ENCODE results near the gene MGAM2.

Gene MGAM2

GRCh38 chr7:142123184-142123583 is 11.7 kb downstream of the MGAM2 start:
- ATAC-seq = no peak
- TF ChIP-seq ZFP30 (CRISPR knock-in tag; IDR thresholded peaks at IDR 0.05) (no peak), TOX (CRISPR knock-in tag; IDR thresholded peaks at IDR 0.05; ENCODE audit: borderline replicate concordance) (no peak), ZFP3 (CRISPR knock-in tag; IDR thresholded peaks at IDR 0.05) (no peak), ARNTL (CRISPR knock-in tag; IDR thresholded peaks at IDR 0.05; ENCODE audit: borderline replicate concordance, low read depth) (no peak), ESRRG (CRISPR knock-in tag; IDR thresholded peaks at IDR 0.05) (no peak), TSHZ2 (CRISPR knock-in tag; IDR thresholded peaks at IDR 0.05) (no peak), PPARA (CRISPR knock-in tag; IDR thresholded peaks at IDR 0.05; ENCODE audit: borderline replicate concordance) (no peak), BACH2 (CRISPR knock-in tag; IDR thresholded peaks at IDR 0.05; ENCODE audit: borderline replicate concordance) (no peak), OSR1 (CRISPR knock-in tag; IDR thresholded peaks at IDR 0.05) (no peak), TCF4 (CRISPR knock-in tag; IDR thresholded peaks at IDR 0.05; ENCODE audit: borderline replicate concordance) (no peak), ISL1 (CRISPR knock-in tag; IDR thresholded peaks at IDR 0.05) (no peak), ZC3H10 (CRISPR knock-in tag; IDR thresholded peaks at IDR 0.05) (no peak), ZNF8 (CRISPR knock-in tag; IDR thresholded peaks at IDR 0.05) (no peak), CREB5 (CRISPR knock-in tag; IDR thresholded peaks at IDR 0.05; ENCODE audit: low read depth) (no peak), PATZ1 (CRISPR knock-in tag; IDR thresholded peaks at IDR 0.05; ENCODE audit: borderline replicate concordance) (no peak), SNAI2 (CRISPR knock-in tag; IDR thresholded peaks at IDR 0.05) (no peak), CSDC2 (CRISPR knock-in tag; IDR thresholded peaks at IDR 0.05) (no peak), POU6F1 (CRISPR knock-in tag; IDR thresholded peaks at IDR 0.05; ENCODE audit: borderline replicate concordance, low read depth) (no peak), ZNF565 (CRISPR knock-in tag; conservative IDR thresholded peaks at IDR 0.05; ENCODE audit: low read depth) (no peak), CSRNP3 (CRISPR knock-in tag; IDR thresholded peaks at IDR 0.05) (no peak)

GRCh38 chr7:142125256-142125955 is 13.9 kb downstream of the MGAM2 start:
- TF ChIP-seq SNAI2 (CRISPR knock-in tag; IDR thresholded peaks at IDR 0.05) = no peak
- no peak for TF ChIP-seq ZC3H10 (CRISPR knock-in tag; IDR thresholded peaks at IDR 0.05)
- no peak for TF ChIP-seq CSDC2 (CRISPR knock-in tag; IDR thresholded peaks at IDR 0.05)
- TF ChIP-seq ESRRG (CRISPR knock-in tag; IDR thresholded peaks at IDR 0.05) = no peak
- no peak for ATAC-seq

GRCh38 chr7:142130267-142130666 is 18.7 kb downstream of the MGAM2 start:
- no peak; the same call in 2 of the 3 replicates for ATAC-seq
- TF ChIP-seq CSDC2 (CRISPR knock-in tag; IDR thresholded peaks at IDR 0.05) (no peak), PPARA (CRISPR knock-in tag; IDR thresholded peaks at IDR 0.05; ENCODE audit: borderline replicate concordance) (no peak), CSRNP3 (CRISPR knock-in tag; IDR thresholded peaks at IDR 0.05) (no peak), ARNTL (CRISPR knock-in tag; IDR thresholded peaks at IDR 0.05; ENCODE audit: borderline replicate concordance, low read depth) (no peak), TCF4 (CRISPR knock-in tag; IDR thresholded peaks at IDR 0.05; ENCODE audit: borderline replicate concordance) (no peak), ZNF8 (CRISPR knock-in tag; IDR thresholded peaks at IDR 0.05) (no peak), SNAI2 (CRISPR knock-in tag; IDR thresholded peaks at IDR 0.05) (no peak), ZC3H10 (CRISPR knock-in tag; IDR thresholded peaks at IDR 0.05) (no peak), BACH2 (CRISPR knock-in tag; IDR thresholded peaks at IDR 0.05; ENCODE audit: borderline replicate concordance) (no peak), TSHZ2 (CRISPR knock-in tag; IDR thresholded peaks at IDR 0.05) (no peak), ZFP3 (CRISPR knock-in tag; IDR thresholded peaks at IDR 0.05) (no peak), RARB (CRISPR knock-in tag; IDR thresholded peaks at IDR 0.05) (no peak)

Measured in SK-N-SH treated with all-trans-retinoic acid at 6 μM for 48 hours (cell line).